T-cell (primary cell): ENCODE measurements around the gene C8G. TPM values are rescaled to one million over a fixed set of nuclear protein-coding genes. Genes with fewer than 3 reads are reported as not detected.

ENCODE experiments used
- ATAC-seq, 4 experiments: fragments of 200-7000 bp in 3 of 4; fragments of 150-1000 bp in 1 of 4; cut with Tn5 transposase; replicated peaks in 1 of 4; 1 replicate in 3 of 4; 2 replicates in 1 of 4; pipeline ENCODE4 v1.10.0; 2021; ENCODE audit warnings: moderate library complexity in 3 of 4, mild to moderate bottlenecking in 2 of 4, moderate number of reproducible peaks in 1 of 4
- CTCF ChIA-PET, 2 donors: fragments of 300-600 bp; sonication (Branson Sonifier 250); formaldehyde crosslinking; loops; one replicate each; lab custom pipeline; 2022; ENCODE audit warnings: antibody characterized with exemption in 2 of 2; lab: Charles Lee
- POLR2A ChIA-PET, 2 donors: fragments of 300-600 bp; sonication (Branson Sonifier 250); formaldehyde crosslinking; loops; one replicate each; lab custom pipeline; 2022; ENCODE audit warnings: antibody characterized with exemption in 2 of 2; lab: Charles Lee
- DNase-seq, 35 experiments: peaks; one replicate each; pipeline versions ENCODE4 v3.0.0 to v3.0.0-alpha.2; 2013 to 2023
- H3K27ac ChIP-seq: one replicate; pipeline ENCODE4 v1.5.1; 2013; ENCODE audit warnings: low read length
- H3K27me3 ChIP-seq, 2 experiments: replicated peaks in 1 of 2; 1 replicate in 1 of 2; 2 replicates in 1 of 2; pipeline versions ENCODE4 v1.6.1 to v1.7.0; 2013; ENCODE audit warnings: low read length in 1 of 2, mixed read lengths in 1 of 2; ENCODE audit not compliant: control insufficient read depth in 2 of 2, insufficient read depth in 2 of 2; ENCODE audit errors: extremely low read depth in 1 of 2
- H3K36me3 ChIP-seq, 2 donors: 1 replicate in 1 of 2; 2 replicates in 1 of 2; pipeline versions ENCODE4 v1.6.1 to v1.7.0; 2013; ENCODE audit warnings: low read length in 1 of 2; ENCODE audit not compliant: control insufficient read depth in 2 of 2, insufficient read depth in 1 of 2; ENCODE audit errors: extremely low read depth in 1 of 2
- H3K4me1 ChIP-seq, 2 experiments: 1 replicate in 1 of 2; 2 replicates in 1 of 2; pipeline versions ENCODE4 v1.6.1 to v1.7.0; 2013; ENCODE audit warnings: low read length in 2 of 2, mixed read lengths in 1 of 2; ENCODE audit not compliant: insufficient read depth in 2 of 2, control insufficient read depth in 1 of 2; ENCODE audit errors: extremely low read depth in 1 of 2
- H3K4me3 ChIP-seq, 2 donors: 1 replicate in 1 of 2; 2 replicates in 1 of 2; pipeline versions ENCODE4 v1.5.1 to v1.7.0; 2013; ENCODE audit warnings: mild to moderate bottlenecking in 2 of 2, low read length in 1 of 2, moderate library complexity in 1 of 2; ENCODE audit not compliant: control insufficient read depth in 1 of 2; ENCODE audit errors: extremely low read depth in 1 of 2
- H3K9me3 ChIP-seq: 2 replicates; pipeline ENCODE4 v1.7.0; 2013
- H3K27ac Mint-ChIP-seq, 2 donors: one replicate each; pipeline ENCODE4 v1.8.0; 2020 to 2021; ENCODE audit warnings: mild to moderate bottlenecking in 2 of 2, mixed read lengths in 2 of 2
- H3K27me3 Mint-ChIP-seq, 2 donors: one replicate each; pipeline ENCODE4 v1.8.0; 2021 to 2022; ENCODE audit warnings: mixed read lengths in 2 of 2
- H3K36me3 Mint-ChIP-seq: one replicate; pipeline ENCODE4 v1.8.0; 2021; ENCODE audit warnings: mixed read lengths
- H3K4me1 Mint-ChIP-seq, 3 donors: one replicate each; pipeline ENCODE4 v1.8.0; 2020 to 2022; ENCODE audit warnings: mixed read lengths in 3 of 3, mild to moderate bottlenecking in 1 of 3
- H3K4me3 Mint-ChIP-seq, 3 donors: one replicate each; pipeline ENCODE4 v1.8.0; 2020 to 2022; ENCODE audit warnings: mild to moderate bottlenecking in 3 of 3, mixed read lengths in 3 of 3, moderate library complexity in 3 of 3
- H3K9me3 Mint-ChIP-seq, 3 donors: one replicate each; pipeline ENCODE4 v1.8.0; 2020 to 2022; ENCODE audit warnings: mixed read lengths in 3 of 3
- WGBS: methylation state at CpG from one replicate; pipeline ENCODE4 v1.1.5; 2013; ENCODE audit warnings: missing lambda C conversion rate; ENCODE audit not compliant: insufficient coverage; 5-methylcytosine and 5-hydroxymethylcytosine counted together
- total RNA-seq, 35 experiments: library from RNA in 6 of 35; stranded (reverse) in 6 of 35; fragments of 120-200 nt in 1 of 35; gene quantifications; one replicate each; pipeline versions ENCODE4 v1.2.1 to v1.2.4 and lab custom pipeline; 2013 to 2026

The C8G gene
- total RNA-seq, 5 donors from 2014 or later (not counting 1 experiment from before 2014, with no cell fraction given): 1.7 to 3.8 (median 3.2) TPM

- H3K27ac ChIP-seq: no peak overlapping the region
- no peaks in the 10 kb centered on the region for H3K9me3 ChIP-seq
- H3K4me1 Mint-ChIP-seq: peaks cover 11 to 25% (median 19%) of the 10 kb centered on the region in 3 donors
- peaks cover 8 to 44% of the 10 kb centered on the region in 2 experiments for H3K4me1 ChIP-seq
- ChIA-PET POLR2A (no interaction called here), CTCF (interaction anchor here in 1 of 2 donors (0.5 kb wide), 1 partner anchor 9 kb away, joined by 3 read pairs; no protein-coding TSS in a partner anchor)
- H3K36me3 Mint-ChIP-seq: peaks cover 3% of the 10 kb centered on the region
- peaks cover 4 to 13% of the 10 kb centered on the region in 2 donors for H3K36me3 ChIP-seq
- H3K27me3 ChIP-seq: peaks cover 0 to 20% of the 10 kb centered on the region in 2 experiments
- H3K4me3 ChIP-seq: no peak overlapping the region
- H3K4me3 Mint-ChIP-seq: peak overlapping the region; percentile 76 to 84 (median 80)
- ATAC-seq (no peak), DNase-seq (no peak)
- H3K9me3 Mint-ChIP-seq: no peaks in the 10 kb centered on the region
- WGBS: 76% methylated on average over 6 of the region's 10 CpGs
- H3K27me3 Mint-ChIP-seq: peaks cover 5 to 14% of the 10 kb centered on the region in 2 donors
- H3K27ac Mint-ChIP-seq: peak overlapping the region; percentile 72 to 78
Observed at GRCh38 chr9:136990242-136990911, 45.3 kb downstream of the C8G start.

GRCh38 chr9:136991993-136992818 lies 47.2 kb downstream of the C8G start, which contains the start of gene PAXX:
Gene PAXX (plus strand): TSS chr9:136992422. CDS start chr9:136992444, 22 bp downstream.
- DNase-seq: peak; percentile 81 to 96 (median 91)
- Histone ChIP-seq H3K9me3 (no peaks in the 10 kb centered on the region), H3K27me3 (peaks cover 0 to 21% of the 10 kb centered on the region in 2 experiments), H3K27ac (peak within 1 kb of the TSS; percentile 86), H3K36me3 (peaks cover 4 to 13% of the 10 kb centered on the region in 2 donors), H3K4me1 (peaks cover 17 to 55% of the 10 kb centered on the region in 2 experiments), H3K4me3 (peak within 1 kb of the TSS; percentile 84 to 89)
- Mint-ChIP-seq H3K4me3 (peak within 1 kb of the TSS; percentile 79 to 85 (median 84)), H3K9me3 (no peaks in the 10 kb centered on the region), H3K4me1 (peaks cover 19 to 36% (median 27%) of the 10 kb centered on the region in 3 donors), H3K27me3 (peaks cover 0 to 8% of the 10 kb centered on the region in 2 donors), H3K36me3 (peaks cover 3% of the 10 kb centered on the region), H3K27ac (peak within 1 kb of the TSS; percentile 84 to 86)
- POLR2A ChIA-PET: no interaction called here
- CTCF ChIA-PET: interaction anchor here (0.6 to 3.1 kb wide), 6 partner anchors 14 to 143 kb away, joined by 4 to 9 read pairs (median 6); no protein-coding TSS in a partner anchor
- WGBS: 1% methylated on average over 55 of the region's 92 CpGs
- ATAC-seq: peak; percentile 84 to 91 (median 88)

- no peak for ATAC-seq
- H3K27ac Mint-ChIP-seq: peak overlapping the region; percentile 84 to 86
Observed at GRCh38 chr9:136992819-136993369, 47.9 kb downstream of the C8G start.

GRCh38 chr9:136994180-136994887 lies 49.3 kb downstream of the C8G start:
- no peaks in the 10 kb centered on the region for H3K9me3 Mint-ChIP-seq
- POLR2A ChIA-PET: interaction anchor here in 1 of 2 donors (0.6 kb wide), 1 partner anchor 36 kb away, joined by 3 read pairs; no protein-coding TSS in a partner anchor

More at GRCh38 chr9:136992819-136993369, 47.9 kb downstream of the C8G start:
- Histone ChIP-seq H3K9me3 (no peaks in the 10 kb centered on the region), H3K27ac (peak overlapping the region; percentile 86), H3K4me1 (peaks cover 22 to 62% of the 10 kb centered on the region in 2 experiments), H3K36me3 (peaks cover 4 to 13% of the 10 kb centered on the region in 2 donors), H3K27me3 (peaks cover 0 to 23% of the 10 kb centered on the region in 2 experiments), H3K4me3 (peak overlapping the region; percentile 84 to 89)
- no peak for DNase-seq
- WGBS: 42% methylated on average over 13 of the region's 18 CpGs
- H3K9me3 Mint-ChIP-seq: no peaks in the 10 kb centered on the region
- CTCF ChIA-PET: interaction anchor here in 1 of 2 donors (1.6 to 3.1 kb wide), 2 partner anchors 15 to 36 kb away, joined by 7 to 9 read pairs; no protein-coding TSS in a partner anchor
- H3K4me1 Mint-ChIP-seq: peaks cover 25 to 42% (median 34%) of the 10 kb centered on the region in 3 donors
- H3K4me3 Mint-ChIP-seq: peak overlapping the region; percentile 79 to 85 (median 84)
- peaks cover 3% of the 10 kb centered on the region for H3K36me3 Mint-ChIP-seq
- H3K27me3 Mint-ChIP-seq: peaks cover 0 to under 1% of the 10 kb centered on the region in 2 donors
- POLR2A ChIA-PET: no interaction called here

GRCh38 chr9:136994888-136995230 lies 49.8 kb downstream of the C8G start:
- Histone ChIP-seq H3K4me1 (peaks cover 22 to 81% of the 10 kb centered on the region in 2 experiments), H3K27me3 (peaks cover 0 to 28% of the 10 kb centered on the region in 2 experiments), H3K36me3 (peaks cover 4 to 13% of the 10 kb centered on the region in 2 donors), H3K4me3 (no peak overlapping the region), H3K9me3 (no peaks in the 10 kb centered on the region), H3K27ac (no peak overlapping the region)
- ATAC-seq (no peak), DNase-seq (peak in 1 of 35 experiments; percentile 15)
- Mint-ChIP-seq H3K4me1 (peaks cover 31 to 53% (median 46%) of the 10 kb centered on the region in 3 donors), H3K27me3 (peaks cover 0 to 4% of the 10 kb centered on the region in 2 donors), H3K27ac (no peak overlapping the region), H3K4me3 (no peak overlapping the region), H3K36me3 (peaks cover 3% of the 10 kb centered on the region), H3K9me3 (no peaks in the 10 kb centered on the region)
- WGBS: 86% methylated on average over 33 of the region's 40 CpGs
- POLR2A ChIA-PET: no interaction called here
- CTCF ChIA-PET: no interaction called here

More at GRCh38 chr9:136994180-136994887, 49.3 kb downstream of the C8G start:
- no peak for ATAC-seq
- WGBS: 92% methylated on average over 46 of the region's 54 CpGs
- Histone ChIP-seq H3K36me3 (peaks cover 4 to 13% of the 10 kb centered on the region in 2 donors), H3K4me1 (peaks cover 22 to 76% of the 10 kb centered on the region in 2 experiments), H3K9me3 (no peaks in the 10 kb centered on the region), H3K4me3 (no peak overlapping the region), H3K27me3 (peaks cover 0 to 28% of the 10 kb centered on the region in 2 experiments), H3K27ac (peak overlapping the region; percentile 86)
- Mint-ChIP-seq H3K27ac (peak overlapping the region in 1 of 2 donors; percentile 80), H3K36me3 (peaks cover 3% of the 10 kb centered on the region), H3K27me3 (peaks cover 0 to 4% of the 10 kb centered on the region in 2 donors), H3K4me3 (peak overlapping the region in 2 of 3 donors; percentile 79 to 84), H3K4me1 (peaks cover 31 to 53% (median 46%) of the 10 kb centered on the region in 3 donors)
- no peak for DNase-seq
- CTCF ChIA-PET: interaction anchor here in 1 of 2 donors (3.1 kb wide), 1 partner anchor 35 kb away, joined by 9 read pairs; no protein-coding TSS in a partner anchor
